T-helper 1 cell treated with Interleukin-12 subunit alpha and Interleukin-12 subunit beta and Interleukin-4 antibody, amounts not matched to agents 30 μg/mL and 1 μg/mL, for 36 hours (primary cell): ENCODE measurements around the gene SETD1A.
A peak's percentile ranks its signal among the peaks of the same experiment; 100 is the strongest.
"Not testable (repeated sequence)": the region's sequence is repeated elsewhere in the genome, so short reads cannot be mapped to it uniquely, and the experiment has no call there.

Experiments
- H3K27ac Mint-ChIP-seq: one replicate; pipeline ENCODE4 v1.8.0; 2021; ENCODE audit warnings: mild to moderate bottlenecking, mixed read lengths
- H3K27me3 Mint-ChIP-seq: one replicate; pipeline ENCODE4 v1.8.0; 2021; ENCODE audit warnings: low read depth, mixed read lengths
- H3K36me3 Mint-ChIP-seq: one replicate; pipeline ENCODE4 v1.8.0; 2021; ENCODE audit warnings: low read depth, mixed read lengths
- H3K4me1 Mint-ChIP-seq: one replicate; pipeline ENCODE4 v1.8.0; 2021; ENCODE audit warnings: low read depth, mixed read lengths
- H3K4me3 Mint-ChIP-seq: one replicate; pipeline ENCODE4 v1.8.0; 2021; ENCODE audit warnings: mild to moderate bottlenecking, moderate library complexity, mixed read lengths
- H3K9me3 Mint-ChIP-seq: one replicate; pipeline ENCODE4 v1.8.0; 2021; ENCODE audit warnings: mixed read lengths

The SETD1A gene

DNA sequence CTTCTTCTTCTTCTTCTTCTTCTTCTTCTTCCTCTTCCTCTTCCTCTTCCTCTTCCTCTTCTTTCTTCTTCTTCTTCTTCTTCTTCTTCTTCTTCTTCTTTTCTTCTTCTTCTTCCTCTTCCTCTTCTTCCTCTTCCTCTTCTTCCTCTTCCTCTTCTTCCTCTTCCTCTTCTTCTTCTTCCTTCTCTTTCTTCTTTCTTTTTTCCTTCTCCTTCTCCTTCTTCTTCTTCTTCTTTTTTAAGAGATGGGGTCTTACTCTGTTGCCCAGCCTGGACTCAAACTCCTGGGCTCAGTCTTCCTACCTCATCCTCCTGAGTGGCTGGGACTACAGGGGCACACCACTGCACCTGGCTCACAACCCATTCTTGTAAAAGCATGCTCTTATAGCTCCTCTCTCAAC is 55.7 kb downstream of the SETD1A start:
- not testable (repeated sequence) for H3K9me3 Mint-ChIP-seq, H3K4me1 Mint-ChIP-seq, H3K36me3 Mint-ChIP-seq, H3K27ac Mint-ChIP-seq, H3K4me3 Mint-ChIP-seq
- H3K27me3 Mint-ChIP-seq, result peaks cover 52% of the 10 kb centered on the region

DNA sequence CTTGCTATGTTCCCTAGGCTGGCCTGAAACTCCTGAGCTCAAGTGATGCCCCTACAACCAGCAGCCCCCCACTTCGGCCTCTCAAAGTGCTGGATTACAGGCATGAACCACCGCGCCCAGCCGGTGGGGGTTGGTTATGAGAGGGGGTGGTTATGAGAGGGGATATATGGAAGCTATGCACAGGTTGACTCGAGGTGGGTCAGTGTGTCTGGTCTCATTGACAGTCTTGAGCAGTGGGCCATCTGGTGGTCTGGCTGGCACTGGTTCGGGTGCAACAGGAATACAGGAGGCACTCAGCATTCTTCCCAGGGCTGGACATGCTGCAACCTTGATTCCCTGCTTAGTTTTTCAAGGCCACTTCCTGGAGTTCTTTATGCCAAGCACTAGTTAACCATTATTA is 58.5 kb downstream of the SETD1A start:
- H3K9me3 Mint-ChIP-seq, result no peaks in the 10 kb centered on the region
- H3K27ac Mint-ChIP-seq, result no peak overlapping the region
- H3K36me3 Mint-ChIP-seq, result no peaks in the 10 kb centered on the region
- H3K4me1 Mint-ChIP-seq, result peaks cover 7% of the 10 kb centered on the region
- H3K27me3 Mint-ChIP-seq, result peaks cover 36% of the 10 kb centered on the region
- no peak overlapping the region for H3K4me3 Mint-ChIP-seq

DNA sequence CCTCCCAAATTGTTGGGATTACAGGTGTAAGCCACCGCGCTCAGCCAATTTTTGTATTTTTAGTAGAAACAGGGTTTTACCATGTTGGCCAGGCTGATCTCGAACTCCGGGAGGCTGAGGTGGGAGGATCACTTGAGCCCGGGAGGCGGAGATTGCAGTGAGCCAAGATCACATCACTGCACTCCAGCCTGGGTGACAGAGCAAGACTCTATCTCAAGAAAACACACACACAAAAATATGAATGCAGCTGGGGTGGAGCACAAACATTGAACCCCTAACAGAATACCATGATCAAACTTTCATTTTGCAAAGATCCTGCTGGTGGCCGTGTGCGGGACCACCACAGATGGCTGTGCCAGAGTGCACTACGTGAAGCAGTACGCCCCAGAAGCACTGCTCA is 60.2 kb downstream of the SETD1A start:
- H3K9me3 Mint-ChIP-seq, H3K36me3 Mint-ChIP-seq: not testable (repeated sequence)
- peaks cover 18% of the 10 kb centered on the region for H3K27me3 Mint-ChIP-seq

GRCh38 chr16:31020536-31020935 is 63.0 kb downstream of the SETD1A start:
- H3K4me1 Mint-ChIP-seq, result peaks cover 7% of the 10 kb centered on the region
- no peak overlapping the region for H3K27ac Mint-ChIP-seq
- no peak overlapping the region for H3K4me3 Mint-ChIP-seq
- H3K36me3 Mint-ChIP-seq, result no peaks in the 10 kb centered on the region
- no peaks in the 10 kb centered on the region for H3K27me3 Mint-ChIP-seq
- no peaks in the 10 kb centered on the region for H3K9me3 Mint-ChIP-seq

More for the DNA sequence above, 60.2 kb downstream of the SETD1A start:
- not testable (repeated sequence) for H3K4me1 Mint-ChIP-seq, H3K27ac Mint-ChIP-seq, H3K4me3 Mint-ChIP-seq

- no peak overlapping the region for H3K27ac Mint-ChIP-seq
- peaks cover 7% of the 10 kb centered on the region for H3K4me1 Mint-ChIP-seq
- no peaks in the 10 kb centered on the region for H3K9me3 Mint-ChIP-seq
- no peak overlapping the region for H3K4me3 Mint-ChIP-seq
- no peaks in the 10 kb centered on the region for H3K36me3 Mint-ChIP-seq
- H3K27me3 Mint-ChIP-seq, result no peaks in the 10 kb centered on the region
Measured at GRCh38 chr16:31022544-31023251, 65.1 kb downstream of the SETD1A start.

GRCh38 chr16:31023252-31023602 is 65.7 kb downstream of the SETD1A start:
- peaks cover 7% of the 10 kb centered on the region for H3K4me1 Mint-ChIP-seq
- no peaks in the 10 kb centered on the region for H3K27me3 Mint-ChIP-seq
- no peak overlapping the region for H3K4me3 Mint-ChIP-seq
- H3K27ac Mint-ChIP-seq, result no peak overlapping the region
- no peaks in the 10 kb centered on the region for H3K9me3 Mint-ChIP-seq
- H3K36me3 Mint-ChIP-seq, result no peaks in the 10 kb centered on the region

- H3K4me1 Mint-ChIP-seq, result peaks cover 7% of the 10 kb centered on the region
- H3K36me3 Mint-ChIP-seq, result no peaks in the 10 kb centered on the region
- no peaks in the 10 kb centered on the region for H3K27me3 Mint-ChIP-seq
- no peak overlapping the region for H3K4me3 Mint-ChIP-seq
- no peaks in the 10 kb centered on the region for H3K9me3 Mint-ChIP-seq
- H3K27ac Mint-ChIP-seq, result no peak overlapping the region
Measured at GRCh38 chr16:31023627-31024226, 66.2 kb downstream of the SETD1A start.

GRCh38 chr16:31025339-31025738 is 67.8 kb downstream of the SETD1A start:
- H3K9me3 Mint-ChIP-seq, result no peaks in the 10 kb centered on the region
- H3K27ac Mint-ChIP-seq, result peak overlapping the region; percentile 76
- H3K4me1 Mint-ChIP-seq, result peaks cover 7% of the 10 kb centered on the region
- H3K4me3 Mint-ChIP-seq, result no peak overlapping the region
- H3K36me3 Mint-ChIP-seq, result no peaks in the 10 kb centered on the region
- no peaks in the 10 kb centered on the region for H3K27me3 Mint-ChIP-seq

DNA sequence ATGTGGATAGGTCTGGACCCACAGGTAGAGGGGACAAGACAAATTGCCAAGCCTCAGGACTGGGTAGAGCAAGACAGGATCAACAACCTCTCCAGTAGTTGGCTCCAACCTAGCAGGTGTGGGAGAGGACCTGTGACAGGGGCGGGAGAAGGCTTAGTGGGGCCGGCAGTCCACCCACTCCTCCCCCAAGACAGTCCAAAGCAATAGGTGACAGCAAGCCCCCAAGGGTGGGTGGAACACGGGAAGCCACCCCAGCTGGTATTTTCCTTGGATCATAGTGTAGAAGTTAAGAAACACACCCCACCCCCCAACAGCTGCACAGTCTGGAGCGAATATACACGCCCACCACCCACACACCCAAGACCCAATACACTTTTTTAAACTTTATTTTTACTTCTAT is 71.7 kb downstream of the SETD1A start:
- no peaks in the 10 kb centered on the region for H3K9me3 Mint-ChIP-seq
- H3K4me1 Mint-ChIP-seq, result peaks cover 12% of the 10 kb centered on the region
- H3K27ac Mint-ChIP-seq, result no peak overlapping the region
- no peaks in the 10 kb centered on the region for H3K27me3 Mint-ChIP-seq
- H3K36me3 Mint-ChIP-seq, result peaks cover 4% of the 10 kb centered on the region
- H3K4me3 Mint-ChIP-seq, result no peak overlapping the region

GRCh38 chr16:31031276-31031675 is 73.7 kb downstream of the SETD1A start:
- H3K36me3 Mint-ChIP-seq, result peaks cover 9% of the 10 kb centered on the region
- H3K4me3 Mint-ChIP-seq, result no peak overlapping the region
- no peak overlapping the region for H3K27ac Mint-ChIP-seq
- no peaks in the 10 kb centered on the region for H3K9me3 Mint-ChIP-seq
- peaks cover 14% of the 10 kb centered on the region for H3K4me1 Mint-ChIP-seq
- no peaks in the 10 kb centered on the region for H3K27me3 Mint-ChIP-seq

- H3K27me3 Mint-ChIP-seq, result no peaks in the 10 kb centered on the region
- H3K9me3 Mint-ChIP-seq, result no peaks in the 10 kb centered on the region
- H3K4me3 Mint-ChIP-seq, result peak within 1 kb of the TSS; percentile 87
- H3K27ac Mint-ChIP-seq, result peak within 1 kb of the TSS; percentile 87
- H3K4me1 Mint-ChIP-seq, result peaks cover 17% of the 10 kb centered on the region
- H3K36me3 Mint-ChIP-seq, result peaks cover 12% of the 10 kb centered on the region
Measured at GRCh38 chr16:31032736-31033708, 75.5 kb downstream of the SETD1A start, which contains the start of gene STX4. TSS of gene STX4 (plus strand) at chr16:31033558. CDS start at chr16:31033806, 248 bp downstream.

DNA sequence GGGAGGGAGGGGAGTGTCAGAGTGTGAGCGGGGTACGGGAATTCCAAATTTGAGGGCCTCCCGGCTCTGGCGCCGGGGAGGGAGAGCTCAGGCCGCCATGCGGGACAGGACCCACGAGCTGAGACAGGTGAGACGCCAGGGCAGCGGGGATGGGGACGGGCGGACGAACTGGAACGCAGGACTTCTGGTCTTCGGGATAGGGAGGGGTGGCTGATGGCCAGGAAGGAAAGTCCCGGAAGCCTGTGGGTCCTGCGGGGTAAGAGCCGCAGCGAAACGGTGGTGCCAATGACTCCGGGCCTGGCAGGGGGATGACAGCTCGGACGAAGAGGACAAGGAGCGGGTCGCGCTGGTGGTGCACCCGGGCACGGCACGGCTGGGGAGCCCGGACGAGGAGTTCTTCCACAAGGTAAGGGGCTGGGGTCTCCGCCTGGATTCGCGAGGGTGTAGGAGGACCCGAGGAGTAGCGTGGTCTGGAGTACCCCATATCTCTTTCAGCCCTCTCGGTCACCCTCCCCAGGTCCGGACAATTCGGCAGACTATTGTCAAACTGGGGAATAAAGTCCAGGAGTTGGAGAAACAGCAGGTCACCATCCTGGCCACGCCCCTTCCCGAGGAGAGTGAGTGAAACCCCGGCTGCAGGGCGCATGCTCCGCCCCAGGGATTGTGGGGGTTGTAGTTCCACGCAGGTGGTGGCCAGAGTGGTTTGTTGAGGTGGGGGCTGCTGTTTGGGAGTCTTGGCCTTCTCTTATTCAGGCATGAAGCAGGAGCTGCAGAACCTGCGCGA is 76.3 kb downstream of the SETD1A start:
- Mint-ChIP-seq H3K27me3 (no peaks in the 10 kb centered on the region), H3K36me3 (peaks cover 17% of the 10 kb centered on the region), H3K9me3 (no peaks in the 10 kb centered on the region), H3K4me3 (peak overlapping the region; percentile 87), H3K4me1 (peaks cover 17% of the 10 kb centered on the region), H3K27ac (peak overlapping the region; percentile 87)
